HEK293 (cell line): ENCODE measurements around the gene PODN.

Experiments used
- EGR2 ChIP-seq: fragments of 450-650 bp; formaldehyde crosslinking; IDR thresholded peaks from 2 replicates; pipeline ENCODE4 v1.5.1; 2016; ENCODE audit warnings: low read depth, missing biosample characterization, missing genetic modification characterization
- HOXA7 ChIP-seq: sonication (generic); formaldehyde crosslinking; IDR thresholded peaks from 2 replicates; pipeline ENCODE4 v1.8.1; 2022; ENCODE audit warnings: missing genetic modification reagents, borderline replicate concordance
- MZF1 ChIP-seq: fragments of 450-650 bp; formaldehyde crosslinking; IDR thresholded peaks from 2 replicates; pipeline ENCODE4 v1.5.1; 2017; ENCODE audit warnings: missing biosample characterization, missing genetic modification characterization, borderline replicate concordance
- YY1 ChIP-seq: fragments of 450-650 bp; formaldehyde crosslinking; IDR thresholded peaks from 2 replicates; pipeline ENCODE4 v1.5.1; 2018; ENCODE audit warnings: missing biosample characterization, missing genetic modification characterization
- YY2 ChIP-seq: fragments of 450-650 bp; formaldehyde crosslinking; IDR thresholded peaks from 2 replicates; pipeline ENCODE4 v1.5.1; 2016; ENCODE audit warnings: missing biosample characterization, missing genetic modification characterization
- ZBTB20 ChIP-seq: fragments of 450-650 bp; formaldehyde crosslinking; IDR thresholded peaks from 2 replicates; pipeline ENCODE4 v1.5.1; 2016; ENCODE audit warnings: missing biosample characterization, missing genetic modification characterization
- ZEB2 ChIP-seq: fragments of 450-650 bp; formaldehyde crosslinking; IDR thresholded peaks from 2 replicates; pipeline ENCODE4 v1.5.1; 2016; ENCODE audit warnings: missing biosample characterization, missing genetic modification characterization
- ZNF138 ChIP-seq: fragments of 450-650 bp; formaldehyde crosslinking; IDR thresholded peaks from 2 replicates; pipeline ENCODE4 v1.5.1; 2016; ENCODE audit warnings: missing biosample characterization, missing genetic modification characterization, borderline replicate concordance
- ZNF155 ChIP-seq: fragments of 450-650 bp; formaldehyde crosslinking; IDR thresholded peaks from 2 replicates; pipeline ENCODE4 v1.5.1; 2016; ENCODE audit warnings: missing biosample characterization, missing genetic modification characterization
- ZNF239 ChIP-seq: fragments of 450-650 bp; formaldehyde crosslinking; IDR thresholded peaks from 2 replicates; pipeline ENCODE4 v1.5.1; 2016; ENCODE audit warnings: missing biosample characterization, missing genetic modification characterization
- ZNF658 ChIP-seq: fragments of 450-650 bp; formaldehyde crosslinking; IDR thresholded peaks from 2 replicates; pipeline ENCODE4; 2016; ENCODE audit warnings: missing biosample characterization, missing genetic modification characterization
- TF ChIP-seq, protein P1 (sequence below): fragments of 450-650 bp; formaldehyde crosslinking; IDR thresholded peaks from 2 replicates; pipeline ENCODE4 v1.5.1; 2016; ENCODE audit warnings: missing biosample characterization, missing genetic modification characterization
- TF ChIP-seq, protein P2 (sequence below): fragments of 450-650 bp; formaldehyde crosslinking; IDR thresholded peaks from 2 replicates; pipeline ENCODE4 v1.5.1; 2016; ENCODE audit warnings: missing biosample characterization, missing genetic modification characterization
- TF ChIP-seq, protein P3 (sequence below): fragments of 450-650 bp; formaldehyde crosslinking; IDR thresholded peaks from 2 replicates; pipeline ENCODE4 v1.5.1; 2016; ENCODE audit warnings: missing biosample characterization, missing genetic modification characterization

DNA sequence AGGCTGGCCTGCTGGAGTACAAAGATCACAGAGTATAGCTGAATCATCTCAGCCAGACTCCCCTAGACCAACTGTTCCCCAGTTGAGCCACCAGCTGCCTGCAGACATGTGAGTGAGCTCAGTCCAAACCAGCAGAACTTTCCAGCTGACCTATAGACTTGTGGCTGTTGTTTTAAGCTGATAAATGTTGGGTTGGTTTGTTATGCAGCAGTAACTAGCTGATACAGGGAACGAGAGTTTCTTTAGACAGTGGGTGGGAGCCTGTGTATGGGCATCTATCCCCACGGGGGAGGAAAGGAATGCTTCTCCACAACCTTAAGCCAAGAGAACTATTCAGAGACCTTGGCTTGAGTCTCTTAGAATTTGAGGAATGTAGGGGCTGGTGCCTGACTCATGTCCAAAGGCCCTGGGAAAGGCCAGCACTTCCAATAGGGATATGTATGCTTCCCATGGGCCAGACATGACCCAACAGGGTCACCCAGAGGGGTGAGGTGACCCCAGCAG is 50.3 kb downstream of the PODN start:
- TF ChIP-seq ZNF155 (no peak), HOXA7 (CRISPR knock-in tag) (no peak), ZNF658 (tag by site-specific recombination) (no peak), ZEB2 (tag by site-specific recombination) (no peak), ZNF138 (tag by site-specific recombination) (no peak), EGR2 (no peak), ZBTB20 (tag by site-specific recombination) (no peak), YY1 (no peak), YY2 (tag by site-specific recombination) (no peak), ZNF239 (tag by site-specific recombination) (no peak), MZF1 (tag by site-specific recombination) (no peak)
- TF ChIP-seq, protein P1, sequence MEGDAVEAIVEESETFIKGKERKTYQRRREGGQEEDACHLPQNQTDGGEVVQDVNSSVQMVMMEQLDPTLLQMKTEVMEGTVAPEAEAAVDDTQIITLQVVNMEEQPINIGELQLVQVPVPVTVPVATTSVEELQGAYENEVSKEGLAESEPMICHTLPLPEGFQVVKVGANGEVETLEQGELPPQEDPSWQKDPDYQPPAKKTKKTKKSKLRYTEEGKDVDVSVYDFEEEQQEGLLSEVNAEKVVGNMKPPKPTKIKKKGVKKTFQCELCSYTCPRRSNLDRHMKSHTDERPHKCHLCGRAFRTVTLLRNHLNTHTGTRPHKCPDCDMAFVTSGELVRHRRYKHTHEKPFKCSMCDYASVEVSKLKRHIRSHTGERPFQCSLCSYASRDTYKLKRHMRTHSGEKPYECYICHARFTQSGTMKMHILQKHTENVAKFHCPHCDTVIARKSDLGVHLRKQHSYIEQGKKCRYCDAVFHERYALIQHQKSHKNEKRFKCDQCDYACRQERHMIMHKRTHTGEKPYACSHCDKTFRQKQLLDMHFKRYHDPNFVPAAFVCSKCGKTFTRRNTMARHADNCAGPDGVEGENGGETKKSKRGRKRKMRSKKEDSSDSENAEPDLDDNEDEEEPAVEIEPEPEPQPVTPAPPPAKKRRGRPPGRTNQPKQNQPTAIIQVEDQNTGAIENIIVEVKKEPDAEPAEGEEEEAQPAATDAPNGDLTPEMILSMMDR (tag by site-specific recombination), result no peak
- TF ChIP-seq, protein P2, sequence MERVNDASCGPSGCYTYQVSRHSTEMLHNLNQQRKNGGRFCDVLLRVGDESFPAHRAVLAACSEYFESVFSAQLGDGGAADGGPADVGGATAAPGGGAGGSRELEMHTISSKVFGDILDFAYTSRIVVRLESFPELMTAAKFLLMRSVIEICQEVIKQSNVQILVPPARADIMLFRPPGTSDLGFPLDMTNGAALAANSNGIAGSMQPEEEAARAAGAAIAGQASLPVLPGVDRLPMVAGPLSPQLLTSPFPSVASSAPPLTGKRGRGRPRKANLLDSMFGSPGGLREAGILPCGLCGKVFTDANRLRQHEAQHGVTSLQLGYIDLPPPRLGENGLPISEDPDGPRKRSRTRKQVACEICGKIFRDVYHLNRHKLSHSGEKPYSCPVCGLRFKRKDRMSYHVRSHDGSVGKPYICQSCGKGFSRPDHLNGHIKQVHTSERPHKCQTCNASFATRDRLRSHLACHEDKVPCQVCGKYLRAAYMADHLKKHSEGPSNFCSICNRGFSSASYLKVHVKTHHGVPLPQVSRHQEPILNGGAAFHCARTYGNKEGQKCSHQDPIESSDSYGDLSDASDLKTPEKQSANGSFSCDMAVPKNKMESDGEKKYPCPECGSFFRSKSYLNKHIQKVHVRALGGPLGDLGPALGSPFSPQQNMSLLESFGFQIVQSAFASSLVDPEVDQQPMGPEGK, result no peak
- TF ChIP-seq, protein P3, sequence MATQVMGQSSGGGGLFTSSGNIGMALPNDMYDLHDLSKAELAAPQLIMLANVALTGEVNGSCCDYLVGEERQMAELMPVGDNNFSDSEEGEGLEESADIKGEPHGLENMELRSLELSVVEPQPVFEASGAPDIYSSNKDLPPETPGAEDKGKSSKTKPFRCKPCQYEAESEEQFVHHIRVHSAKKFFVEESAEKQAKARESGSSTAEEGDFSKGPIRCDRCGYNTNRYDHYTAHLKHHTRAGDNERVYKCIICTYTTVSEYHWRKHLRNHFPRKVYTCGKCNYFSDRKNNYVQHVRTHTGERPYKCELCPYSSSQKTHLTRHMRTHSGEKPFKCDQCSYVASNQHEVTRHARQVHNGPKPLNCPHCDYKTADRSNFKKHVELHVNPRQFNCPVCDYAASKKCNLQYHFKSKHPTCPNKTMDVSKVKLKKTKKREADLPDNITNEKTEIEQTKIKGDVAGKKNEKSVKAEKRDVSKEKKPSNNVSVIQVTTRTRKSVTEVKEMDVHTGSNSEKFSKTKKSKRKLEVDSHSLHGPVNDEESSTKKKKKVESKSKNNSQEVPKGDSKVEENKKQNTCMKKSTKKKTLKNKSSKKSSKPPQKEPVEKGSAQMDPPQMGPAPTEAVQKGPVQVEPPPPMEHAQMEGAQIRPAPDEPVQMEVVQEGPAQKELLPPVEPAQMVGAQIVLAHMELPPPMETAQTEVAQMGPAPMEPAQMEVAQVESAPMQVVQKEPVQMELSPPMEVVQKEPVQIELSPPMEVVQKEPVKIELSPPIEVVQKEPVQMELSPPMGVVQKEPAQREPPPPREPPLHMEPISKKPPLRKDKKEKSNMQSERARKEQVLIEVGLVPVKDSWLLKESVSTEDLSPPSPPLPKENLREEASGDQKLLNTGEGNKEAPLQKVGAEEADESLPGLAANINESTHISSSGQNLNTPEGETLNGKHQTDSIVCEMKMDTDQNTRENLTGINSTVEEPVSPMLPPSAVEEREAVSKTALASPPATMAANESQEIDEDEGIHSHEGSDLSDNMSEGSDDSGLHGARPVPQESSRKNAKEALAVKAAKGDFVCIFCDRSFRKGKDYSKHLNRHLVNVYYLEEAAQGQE (tag by site-specific recombination), result no peak
